Keratinocyte (primary cell): Measurements from ENCODE around the gene MGAT4A. TPM values are rescaled to one million over a fixed set of nuclear protein-coding genes. Genes with fewer than 3 reads are reported as not detected.

Source experiments
- DNase-seq: peaks from one replicate; pipeline ENCODE4 v3.0.0-alpha.2; 2011; ENCODE audit warnings: low read depth, missing footprints, low spot score
- FAIRE-seq: peaks from 2 replicates; lab custom pipeline; 2011; peaks lifted over from hg19 to GRCh38; lab: Jason Lieb, UNC
- H2AFZ ChIP-seq: 2 replicates; pipeline ENCODE4 v1.6.0; 2012; ENCODE audit warnings: low read length, control low read depth, inconsistent platforms; ENCODE audit not compliant: control insufficient read depth
- H3K27ac ChIP-seq: 2 replicates; pipeline ENCODE4 v1.5.1; 2011; ENCODE audit warnings: low read length; ENCODE audit not compliant: control insufficient read depth, insufficient read depth
- H3K27me3 ChIP-seq: 3 replicates; pipeline ENCODE4 v1.6.0; 2011; ENCODE audit warnings: low read length; ENCODE audit not compliant: control insufficient read depth, insufficient read depth; ENCODE audit errors: extremely low read depth
- H3K36me3 ChIP-seq, 2 experiments: 2 replicates in 1 of 2; 3 replicates in 1 of 2; pipeline ENCODE4 v1.5.1; 2011; ENCODE audit warnings: low read length in 2 of 2, mild to moderate bottlenecking in 1 of 2; ENCODE audit not compliant: control insufficient read depth in 2 of 2, insufficient read depth in 2 of 2; ENCODE audit errors: extremely low read depth in 1 of 2
- H3K4me1 ChIP-seq: 3 replicates; pipeline ENCODE4 v1.5.1; 2011; ENCODE audit warnings: low read length; ENCODE audit not compliant: control insufficient read depth, insufficient read depth; ENCODE audit errors: extremely low read depth
- H3K4me2 ChIP-seq: 3 replicates; pipeline ENCODE4 v1.6.0; 2011; ENCODE audit warnings: low read depth, low read length; ENCODE audit not compliant: control insufficient read depth, insufficient read depth; ENCODE audit errors: extremely low read depth
- H3K4me3 ChIP-seq, 3 experiments: fragments of 200-600 bp in 1 of 3; sonication (generic) in 1 of 3; 2 replicates in 2 of 3; 3 replicates in 1 of 3; pipeline ENCODE4 v1.5.1; 2011 to 2016; ENCODE audit warnings: low read length in 3 of 3, mild to moderate bottlenecking in 3 of 3, control low read depth in 2 of 3, inconsistent platforms in 1 of 3, low read depth in 1 of 3, mixed read lengths in 1 of 3, mixed run types in 1 of 3, moderate library complexity in 1 of 3; ENCODE audit not compliant: control insufficient read depth in 2 of 3, insufficient read depth in 2 of 3; ENCODE audit errors: extremely low read depth in 1 of 3
- H3K79me2 ChIP-seq: 2 replicates; pipeline ENCODE4 v1.6.0; 2012; ENCODE audit warnings: low read length; ENCODE audit not compliant: control insufficient read depth, insufficient read depth
- H3K9ac ChIP-seq: 3 replicates; pipeline ENCODE4 v1.6.0; 2011; ENCODE audit warnings: low read length; ENCODE audit not compliant: control insufficient read depth, insufficient read depth; ENCODE audit errors: extremely low read depth
- H3K9me1 ChIP-seq: 3 replicates; pipeline ENCODE4 v1.6.0; 2011; ENCODE audit warnings: low read length; ENCODE audit not compliant: control insufficient read depth, insufficient read depth; ENCODE audit errors: extremely low read depth
- H3K9me3 ChIP-seq: 2 replicates; pipeline ENCODE4 v1.5.1; 2012; ENCODE audit warnings: low read depth, low read length; ENCODE audit not compliant: control insufficient read depth
- H4K20me1 ChIP-seq: 3 replicates; pipeline ENCODE4 v1.6.0; 2011; ENCODE audit warnings: low read length; ENCODE audit not compliant: control insufficient read depth, insufficient read depth; ENCODE audit errors: extremely low read depth
- CTCF ChIP-seq, 3 experiments: IDR thresholded peaks in 1 of 3; conservative IDR thresholded peaks in 1 of 3; optimal IDR thresholded peaks in 1 of 3; 2 replicates in 2 of 3; 3 replicates in 1 of 3; pipeline versions ENCODE3 to v1.5.1; 2011; ENCODE audit warnings: low read length in 3 of 3, mild to moderate bottlenecking in 3 of 3, moderate library complexity in 2 of 3, control low read depth in 1 of 3, inconsistent platforms in 1 of 3; ENCODE audit not compliant: insufficient read depth in 2 of 3; ENCODE audit errors: extremely low read depth in 1 of 3
- EZH2 ChIP-seq: IDR thresholded peaks from one replicate; pipeline ENCODE4 v1.6.1; 2012; ENCODE audit warnings: inconsistent platforms, mild to moderate bottlenecking, low read length, moderate library complexity
- dilution Hi-C: fragments of 300-500 bp; cut with MboI; formaldehyde crosslinking; loops from one replicate; pipeline ENCODE4 v1.7.0; 2020; ENCODE audit warnings: low sequenced_read_pairs; ENCODE audit not compliant: extremely low pct_ligation_motif_present
- polyA plus RNA-seq, 5 experiments: library from polyadenylated mRNA; depleted of rRNA in 3 of 5; stranded (reverse) in 3 of 5; stranded (forward) in 1 of 5; unstranded in 1 of 5; fragments of >200 nt; gene quantifications; 1 replicate in 1 of 5; 2 replicates in 3 of 5; 3 replicates in 1 of 5; pipeline versions ENCODE4 v1.2.1 to v1.2.3, GENCODE V29; 2011 to 2012; ENCODE audit warnings: missing spikeins in 2 of 5, low read depth in 1 of 5, low replicate concordance in 1 of 5

Gene MGAT4A
- polyA plus RNA-seq, 1 donor (not counting 4 experiments of a cell fraction or from before 2014, with no cell fraction given) = 0.81 TPM

- Histone ChIP-seq H3K36me3 (peaks cover 7 to 14% of the 10 kb centered on the region in 2 experiments), H3K9me1 (peaks cover 3% of the 10 kb centered on the region), H4K20me1 (no peaks in the 10 kb centered on the region), H3K4me2 (peak within 1 kb of the TSS; percentile 100), H3K27me3 (no peaks in the 10 kb centered on the region), H3K9ac (peak within 1 kb of the TSS; percentile 97), H2AFZ (peak within 1 kb of the TSS; percentile 96), H3K79me2 (peaks cover 68% of the 10 kb centered on the region), H3K27ac (peak within 1 kb of the TSS; percentile 94), H3K9me3 (no peaks in the 10 kb centered on the region), H3K4me1 (peaks cover 26% of the 10 kb centered on the region), H3K4me3 (peak within 1 kb of the TSS; percentile 96 to 99 (median 98))
- dilution Hi-C loops = no loop called here
- DNase-seq (peak; percentile 59), FAIRE-seq (no peak)
- TF ChIP-seq CTCF (optimal IDR thresholded peaks at IDR 0.05 in 1 of 3, IDR thresholded peaks at IDR 0.05 in 1 of 3, conservative IDR thresholded peaks at IDR 0.05 in 1 of 3; ENCODE audit: extremely low read depth in 1 of 3, insufficient read depth in 2 of 3, low read length in 3 of 3) (no peak), EZH2 (no peak)
Measured at GRCh38 chr2:98608116-98608961, 122.6 kb downstream of the MGAT4A start, which contains the start of the genes COA5 and UNC50. TSS of gene COA5 (minus strand) at chr2:98608512. CDS start at chr2:98608405, 107 bp downstream. TSS of gene UNC50 (plus strand) at chr2:98608589. CDS start at chr2:98609760, 1,171 bp downstream.

DNA sequence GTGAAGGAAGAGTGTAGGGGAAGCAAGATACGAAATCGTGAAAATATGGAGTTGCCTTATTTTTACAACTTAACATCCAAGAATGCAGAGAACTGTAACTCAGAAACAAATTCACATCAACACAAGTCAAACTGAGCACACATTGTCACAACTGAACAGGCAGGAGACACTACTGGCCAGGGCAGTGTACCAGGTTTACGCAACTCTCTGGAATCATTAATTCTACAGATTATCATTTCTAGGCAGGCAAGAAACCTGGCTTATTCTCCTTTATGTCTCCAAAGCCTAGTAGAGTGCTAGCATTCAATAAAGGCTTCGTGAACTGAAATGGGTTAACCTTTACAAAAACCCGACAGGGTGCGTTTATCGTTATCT is 123.2 kb downstream of the MGAT4A start:
- Histone ChIP-seq H3K9me3 (no peaks in the 10 kb centered on the region), H3K36me3 (peaks cover 10 to 14% of the 10 kb centered on the region in 2 experiments), H4K20me1 (no peaks in the 10 kb centered on the region), H3K4me1 (peaks cover 26% of the 10 kb centered on the region), H3K27ac (peak overlapping the region; percentile 94), H3K9ac (peak overlapping the region; percentile 97), H3K4me2 (peak overlapping the region; percentile 100), H3K79me2 (peaks cover 68% of the 10 kb centered on the region), H3K9me1 (peaks cover 3% of the 10 kb centered on the region), H2AFZ (peak overlapping the region; percentile 96), H3K27me3 (no peaks in the 10 kb centered on the region), H3K4me3 (peak overlapping the region; percentile 96 to 99 (median 98))
- FAIRE-seq (no peak), DNase-seq (no peak)
- dilution Hi-C loops = no loop called here
- no peak for TF ChIP-seq CTCF (optimal IDR thresholded peaks at IDR 0.05 in 1 of 3, IDR thresholded peaks at IDR 0.05 in 1 of 3, conservative IDR thresholded peaks at IDR 0.05 in 1 of 3; ENCODE audit: extremely low read depth in 1 of 3, insufficient read depth in 2 of 3, low read length in 3 of 3)
- TF ChIP-seq EZH2 = no peak
